Measurements from ENCODE around the gene ARID1B.

ARID1B gene

GRCh38 chr6:156776840-156777576 lies at the start of gene ARID1B:
Gene ARID1B (plus strand): TSS chr6:156777378. CDS start chr6:156777681, 303 bp downstream.
- DNase-seq (ENCODE audit: low read depth in 3 of 3) = peak; percentile 51 to 63 (median 53)

DNA sequence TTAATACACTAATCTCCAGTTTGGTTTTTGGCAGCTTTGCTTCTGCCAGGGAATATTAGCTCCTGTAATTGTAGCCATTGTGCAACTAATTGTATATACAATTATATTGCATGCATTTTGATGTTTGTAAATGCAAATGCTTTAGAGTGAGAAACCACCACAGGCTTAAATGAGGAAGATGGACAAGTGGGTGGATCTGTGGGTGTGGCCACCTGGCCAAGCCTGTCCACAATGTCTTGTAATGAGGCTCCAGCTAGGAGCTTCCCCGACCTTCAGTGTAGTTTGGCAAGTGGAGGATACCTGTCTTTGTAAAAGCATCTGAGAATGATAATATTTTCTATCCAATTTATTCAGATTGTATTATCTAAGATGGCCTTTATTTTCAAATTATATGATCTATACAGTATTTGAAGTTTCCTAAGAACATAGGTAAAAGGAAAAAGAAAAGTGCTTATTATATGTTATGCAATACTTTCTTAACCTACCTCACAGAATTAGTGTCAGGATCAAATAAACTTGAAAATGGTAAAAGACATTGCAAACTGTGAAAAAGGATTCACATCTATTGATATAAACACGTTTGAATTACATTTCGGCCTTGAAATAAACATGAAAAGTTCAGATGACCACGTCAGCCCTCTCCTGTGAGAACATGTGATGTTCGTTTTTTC lies 49.3 kb upstream of the ARID1B start:
- DNase-seq (ENCODE audit: low read depth in 3 of 3) = no peak

DNA sequence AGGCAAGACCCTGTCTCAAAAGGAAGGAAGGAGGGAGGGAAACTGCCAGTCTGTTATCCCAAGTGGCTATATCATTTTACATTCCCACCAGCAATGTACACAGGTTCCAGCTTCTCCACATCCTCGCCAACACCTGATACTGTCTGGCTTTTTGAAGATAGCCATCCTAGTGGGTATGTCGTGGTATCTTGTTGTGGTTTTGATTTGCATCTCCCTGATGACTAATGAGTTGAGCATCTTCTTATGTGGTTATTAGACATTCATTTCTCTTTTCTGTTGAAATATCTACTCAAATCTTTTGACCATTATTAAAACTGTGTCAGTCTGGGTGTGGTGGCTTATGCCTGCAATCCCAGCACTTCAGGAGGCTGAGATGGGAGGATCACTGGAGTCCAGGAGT lies 47.9 kb upstream of the ARID1B start:
- DNase-seq (ENCODE audit: low read depth in 3 of 3) = no peak

DNA sequence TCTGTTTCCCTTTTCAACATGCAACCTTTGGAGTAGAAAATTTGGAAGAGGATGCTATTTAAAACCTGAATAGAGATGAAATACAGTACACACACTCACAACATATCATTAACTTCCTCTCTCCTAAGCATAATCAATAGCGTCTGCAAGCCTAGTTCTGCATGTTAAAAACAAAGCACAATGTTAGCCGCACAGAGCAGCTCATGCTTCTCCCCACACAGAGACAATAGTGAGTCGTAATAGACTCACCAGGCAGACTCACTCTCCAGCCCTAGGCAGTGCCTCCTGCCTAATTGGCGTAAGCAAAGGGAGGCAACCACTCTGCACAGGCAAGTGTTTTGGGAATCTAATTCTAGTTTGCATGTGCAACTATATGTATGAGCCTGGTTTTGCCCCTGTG lies 45.8 kb upstream of the ARID1B start:
- DNase-seq (ENCODE audit: low read depth in 3 of 3) = no peak

GRCh38 chr6:156735751-156736150 lies 41.4 kb upstream of the ARID1B start:
- no peak for DNase-seq (ENCODE audit: low read depth in 3 of 3)

GRCh38 chr6:156740604-156741003 lies 36.6 kb upstream of the ARID1B start:
- DNase-seq (ENCODE audit: low read depth in 3 of 3) = no peak

DNA sequence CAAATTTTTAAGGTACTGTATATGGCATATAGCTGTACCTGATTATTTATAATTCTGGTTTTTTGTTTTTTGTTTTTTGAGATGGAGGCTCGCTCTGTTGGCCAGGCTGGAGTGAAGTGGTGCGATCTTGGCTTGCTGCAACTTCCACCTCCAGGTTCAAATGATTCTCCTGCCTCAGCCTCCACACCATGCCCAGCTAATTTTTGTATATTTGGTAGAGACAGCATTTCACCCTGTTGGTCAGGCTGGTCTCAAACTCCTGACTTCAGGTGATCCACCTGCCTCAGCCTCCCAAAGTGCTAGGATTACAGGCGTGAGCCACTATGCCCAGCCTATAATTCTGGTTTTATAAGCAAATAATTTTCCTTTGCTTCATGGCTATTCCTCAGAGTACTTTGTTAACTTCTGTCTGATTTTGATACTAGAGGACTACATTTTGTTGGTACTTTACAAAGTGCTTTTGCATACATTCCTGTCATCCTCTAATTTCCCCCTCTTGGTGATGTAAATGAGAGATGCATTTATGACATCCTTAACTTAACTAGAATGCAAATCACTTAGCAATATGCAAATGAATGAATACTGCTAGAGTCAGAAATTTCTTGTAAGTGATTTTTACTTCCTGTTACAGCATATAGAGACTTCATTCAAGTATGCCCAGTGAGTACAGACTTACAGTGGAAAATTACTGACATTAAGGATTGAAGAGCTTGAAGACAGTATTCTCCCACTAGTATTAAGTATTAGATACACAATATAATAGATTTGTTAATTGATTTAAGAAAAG lies 35.7 kb upstream of the ARID1B start:
- no peak for DNase-seq (ENCODE audit: low read depth in 3 of 3)

GRCh38 chr6:156747715-156748114 lies 29.5 kb upstream of the ARID1B start:
- no peak for DNase-seq (ENCODE audit: low read depth in 3 of 3)

DNA sequence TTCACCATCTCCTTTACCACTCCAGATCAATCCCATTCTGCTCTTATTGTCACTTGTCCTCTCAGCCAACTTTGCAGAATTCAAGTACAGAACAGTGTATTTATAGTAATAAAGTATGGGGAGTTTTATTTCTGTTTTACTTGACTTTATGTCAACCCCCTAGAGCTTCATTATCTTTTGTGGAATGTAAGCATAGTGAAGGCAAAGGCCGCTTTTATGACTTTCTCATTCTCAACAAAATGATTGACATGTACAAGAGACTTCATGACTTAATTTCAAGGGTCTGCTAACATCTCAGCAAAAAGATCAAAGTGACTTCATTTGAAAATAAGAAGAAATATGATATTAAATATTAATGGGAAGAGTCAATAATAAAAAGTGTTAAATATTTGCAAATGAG lies 28.7 kb upstream of the ARID1B start:
- no peak for DNase-seq (ENCODE audit: low read depth in 3 of 3)

- DNase-seq (ENCODE audit: low read depth in 3 of 3) = no peak
These were observed 24.4 kb upstream of the ARID1B start for GRCh38 chr6:156752666-156753301.

DNA sequence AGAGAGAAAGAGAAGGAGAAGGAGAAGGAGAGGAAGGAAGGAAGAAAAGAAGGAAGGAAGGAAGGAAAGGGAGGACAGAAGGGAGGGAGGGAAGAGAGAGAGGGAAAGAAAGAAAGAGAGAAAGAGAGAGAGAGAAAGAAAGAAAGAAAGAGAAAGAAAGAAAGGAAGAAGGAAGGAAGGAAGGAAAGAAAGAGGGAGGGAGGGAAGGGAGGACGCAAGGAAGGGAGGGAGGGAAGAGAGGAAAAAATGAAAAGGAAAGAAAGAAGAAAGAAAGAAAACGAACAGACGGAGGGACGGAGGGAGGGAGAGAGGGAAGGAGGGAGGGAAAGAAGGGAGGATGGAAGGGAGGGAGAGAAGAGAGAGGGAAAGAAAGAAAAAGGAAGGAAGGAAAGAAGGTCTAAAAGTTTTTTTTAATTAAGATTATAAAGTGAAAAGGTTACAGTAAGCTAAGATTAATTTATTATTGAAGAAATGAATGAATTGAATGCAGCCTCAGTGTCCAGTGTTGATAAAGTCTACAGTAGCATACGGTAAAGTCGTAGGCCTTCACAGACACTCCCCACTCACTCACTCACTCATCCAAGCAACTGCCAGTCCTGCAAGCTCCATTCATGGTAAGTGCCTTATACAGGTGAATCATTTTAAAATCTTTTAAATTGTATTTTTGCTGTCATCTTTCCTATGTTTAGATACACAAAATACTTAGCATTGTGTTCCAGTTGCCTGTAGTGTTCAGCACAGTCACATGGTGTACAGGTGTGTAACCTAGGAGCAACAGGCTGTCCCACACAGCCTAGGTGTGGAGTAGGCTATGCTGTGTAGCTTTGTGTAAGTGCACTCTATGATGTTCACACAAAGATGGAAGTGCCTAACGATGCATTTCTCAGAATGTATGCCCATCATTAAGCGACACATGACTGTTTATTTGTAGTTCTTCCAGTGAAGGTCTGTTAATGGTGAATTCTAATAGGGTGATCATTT lies 20.3 kb upstream of the ARID1B start:
- no peak for DNase-seq (ENCODE audit: low read depth in 3 of 3)

GRCh38 chr6:156757849-156758248 lies 19.3 kb upstream of the ARID1B start:
- no peak for DNase-seq (ENCODE audit: low read depth in 3 of 3)

GRCh38 chr6:156760377-156760776 lies 16.8 kb upstream of the ARID1B start:
- no peak for DNase-seq (ENCODE audit: low read depth in 3 of 3)

DNA sequence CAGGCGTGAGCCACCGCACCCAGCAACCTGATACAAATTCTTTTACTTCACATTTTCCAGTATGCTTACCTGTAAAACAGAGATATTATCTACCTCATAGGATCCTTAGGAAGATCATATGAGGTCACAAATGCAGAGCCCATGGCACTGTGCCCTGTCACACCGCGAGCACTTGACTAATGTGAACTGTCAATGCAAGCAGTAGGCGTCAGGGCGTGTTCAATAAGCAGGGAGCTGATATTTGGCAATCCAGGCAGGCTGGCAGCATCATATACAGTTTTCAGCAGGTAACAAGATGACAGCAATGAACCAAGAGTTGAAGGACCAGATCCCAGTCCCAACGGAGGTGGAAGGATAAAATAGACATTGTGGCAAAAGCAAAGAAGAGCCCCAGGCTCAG lies 14.6 kb upstream of the ARID1B start:
- no peak for DNase-seq (ENCODE audit: low read depth in 3 of 3)

- no peak for DNase-seq (ENCODE audit: low read depth in 3 of 3)
These were observed 12.1 kb upstream of the ARID1B start for GRCh38 chr6:156765117-156765516.

DNA sequence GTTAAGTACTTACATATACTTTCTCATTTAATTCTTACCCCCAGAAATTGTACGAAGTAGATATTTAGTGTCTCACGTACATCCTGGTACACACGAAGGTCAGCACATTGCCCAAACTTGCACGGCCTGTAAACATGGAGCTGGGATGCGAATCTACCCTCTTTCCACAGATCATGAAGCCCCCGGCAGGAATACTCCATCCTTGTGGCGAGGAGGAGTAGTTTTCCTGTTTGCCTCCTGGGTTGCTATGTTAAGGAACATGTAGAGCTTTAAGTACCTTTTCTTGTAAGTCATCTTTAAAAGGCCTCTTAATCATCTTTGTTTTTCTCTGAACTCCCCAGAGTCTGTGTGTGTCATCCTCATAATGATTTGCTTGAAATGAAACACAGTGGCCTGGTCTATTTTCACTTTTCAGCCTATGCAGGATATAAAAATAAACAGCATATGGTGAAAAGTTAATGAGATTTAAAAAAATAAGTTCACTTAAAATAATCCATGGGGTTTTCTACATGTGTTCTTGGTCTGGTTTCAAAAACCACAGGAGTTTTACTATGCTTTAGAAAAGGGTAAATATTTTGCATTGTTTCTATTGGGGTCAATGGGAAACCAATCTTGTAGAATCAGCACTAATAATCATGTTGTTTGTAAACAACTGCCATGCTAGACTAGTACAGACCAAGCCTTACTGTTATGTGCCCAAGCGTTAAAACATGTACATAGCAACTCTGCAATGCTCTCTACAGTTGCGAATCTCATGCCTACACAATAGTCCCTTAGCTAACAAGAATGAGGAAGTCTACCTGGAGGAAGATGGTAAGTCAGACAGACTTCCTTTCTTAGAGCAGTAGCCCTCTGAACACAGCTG lies 9.3 kb upstream of the ARID1B start:
- no peak for DNase-seq (ENCODE audit: low read depth in 3 of 3)

DNA sequence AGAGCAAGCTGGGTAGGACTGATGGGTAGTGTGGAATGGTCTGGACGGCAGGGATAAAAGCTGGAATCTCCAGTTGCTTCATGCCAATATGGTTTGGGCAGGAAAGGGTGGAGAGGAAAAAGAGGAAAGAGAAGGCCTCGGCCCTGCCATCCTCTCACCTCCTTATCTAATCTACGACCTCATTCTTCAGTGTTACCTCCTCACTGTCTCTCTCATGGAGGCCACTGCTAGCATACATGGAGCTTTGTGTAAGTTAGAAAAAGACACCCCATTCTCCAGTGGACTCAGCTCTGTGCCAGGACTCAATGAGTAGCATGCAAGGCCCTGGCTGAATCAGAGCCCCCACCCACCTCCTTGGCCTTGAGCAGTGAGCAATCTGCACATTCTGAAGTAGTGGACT lies 6.1 kb upstream of the ARID1B start:
- DNase-seq (ENCODE audit: low read depth in 3 of 3) = no peak

DNA sequence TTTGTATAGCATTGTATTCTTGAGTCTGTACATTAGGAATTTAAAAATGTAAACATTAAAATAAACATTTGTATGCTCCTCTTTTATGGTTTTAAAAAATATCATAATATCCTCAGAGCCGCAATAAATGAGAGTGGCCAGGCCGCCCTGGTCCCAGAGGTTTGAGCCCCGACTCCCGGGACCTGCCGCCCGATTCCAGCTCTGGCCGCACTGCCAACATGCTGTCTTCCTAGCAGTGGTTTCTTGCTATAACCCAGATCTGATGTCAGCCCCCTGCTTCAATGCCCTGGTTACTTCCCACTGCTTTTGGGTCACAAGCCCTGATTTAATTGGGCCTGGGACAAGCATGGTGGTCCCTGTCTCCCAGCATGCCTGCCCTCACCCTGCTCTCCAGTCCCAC lies 5.4 kb upstream of the ARID1B start:
- DNase-seq (ENCODE audit: low read depth in 3 of 3) = no peak

DNA sequence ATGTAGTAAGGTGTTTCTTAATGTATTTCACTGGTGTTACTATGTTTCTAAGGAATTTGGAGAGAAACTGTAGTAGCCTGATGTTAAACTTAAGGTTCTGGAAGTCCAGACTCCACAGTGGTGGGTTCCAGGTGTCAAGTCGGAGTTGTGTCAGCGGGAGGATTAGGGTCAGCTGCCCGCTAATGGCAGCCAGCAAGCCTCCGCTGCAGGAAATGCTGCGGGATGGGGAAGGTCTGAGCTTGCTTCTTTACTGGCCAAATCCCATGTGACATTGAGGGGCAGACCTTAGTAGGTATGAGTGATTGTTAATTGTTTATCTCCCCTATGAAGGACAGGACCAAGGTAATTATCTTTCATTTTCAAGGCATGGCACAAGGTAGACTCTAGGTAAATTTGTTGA lies 3.7 kb upstream of the ARID1B start:
- no peak for DNase-seq (ENCODE audit: low read depth in 3 of 3)
